Astrocyte of the spinal cord (primary cell): Measurements from ENCODE around the gene ULK4.
"Not testable (repeated sequence)": the region's sequence is repeated elsewhere in the genome, so short reads cannot be mapped to it uniquely, and the experiment has no call there.

ENCODE experiments used
- DNase-seq: peaks from one replicate; pipeline ENCODE4 v3.0.0; 2011; ENCODE audit warnings: low read depth, low spot score
- H3K4me3 ChIP-seq: 2 replicates; pipeline ENCODE4 v1.5.1; 2011; ENCODE audit warnings: low read depth, mild to moderate bottlenecking, low read length, moderate library complexity
- in situ Hi-C: cut with HindIII; loops from 2 replicates; pipeline ENCODE4 v1.10.0; 2017; ENCODE audit warnings: low sequenced_read_pairs
- TF ChIP-seq, protein P1 (sequence below): IDR thresholded peaks from 2 replicates; pipeline ENCODE4 v1.5.1; 2012; ENCODE audit warnings: low read depth, mild to moderate bottlenecking, low read length, inconsistent platforms

The ULK4 gene

DNA sequence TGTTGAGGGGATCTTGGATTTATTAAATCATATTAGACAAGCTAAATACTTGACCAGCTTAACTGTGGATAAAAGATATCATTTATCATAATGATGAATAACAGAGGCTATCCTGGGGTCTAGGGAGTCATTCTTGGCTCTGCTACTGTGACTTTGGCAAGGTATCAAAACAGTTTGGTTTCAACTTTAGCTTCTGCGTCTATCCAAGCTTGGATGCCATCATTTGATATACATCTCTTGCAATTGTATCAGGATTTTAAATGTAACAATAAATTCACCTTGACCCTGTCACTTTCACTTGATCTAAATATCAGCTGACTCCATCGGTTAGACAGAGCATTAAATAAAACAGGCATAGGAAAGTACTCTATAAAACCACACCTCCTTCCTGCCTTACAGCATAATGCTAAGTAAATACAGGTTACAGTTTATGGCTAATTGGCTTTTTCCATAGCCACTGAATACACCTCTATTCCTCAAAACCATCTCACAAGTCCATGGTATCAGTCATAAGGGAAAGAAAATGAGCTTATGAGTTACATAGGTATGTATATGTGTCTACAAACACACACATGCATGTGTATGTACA lies 499.7 kb downstream of the ULK4 start:
- in situ Hi-C loops, result no loop called here
- H3K4me3 ChIP-seq, result no peak overlapping the region
- DNase-seq, result no peak
- TF ChIP-seq, protein P1, sequence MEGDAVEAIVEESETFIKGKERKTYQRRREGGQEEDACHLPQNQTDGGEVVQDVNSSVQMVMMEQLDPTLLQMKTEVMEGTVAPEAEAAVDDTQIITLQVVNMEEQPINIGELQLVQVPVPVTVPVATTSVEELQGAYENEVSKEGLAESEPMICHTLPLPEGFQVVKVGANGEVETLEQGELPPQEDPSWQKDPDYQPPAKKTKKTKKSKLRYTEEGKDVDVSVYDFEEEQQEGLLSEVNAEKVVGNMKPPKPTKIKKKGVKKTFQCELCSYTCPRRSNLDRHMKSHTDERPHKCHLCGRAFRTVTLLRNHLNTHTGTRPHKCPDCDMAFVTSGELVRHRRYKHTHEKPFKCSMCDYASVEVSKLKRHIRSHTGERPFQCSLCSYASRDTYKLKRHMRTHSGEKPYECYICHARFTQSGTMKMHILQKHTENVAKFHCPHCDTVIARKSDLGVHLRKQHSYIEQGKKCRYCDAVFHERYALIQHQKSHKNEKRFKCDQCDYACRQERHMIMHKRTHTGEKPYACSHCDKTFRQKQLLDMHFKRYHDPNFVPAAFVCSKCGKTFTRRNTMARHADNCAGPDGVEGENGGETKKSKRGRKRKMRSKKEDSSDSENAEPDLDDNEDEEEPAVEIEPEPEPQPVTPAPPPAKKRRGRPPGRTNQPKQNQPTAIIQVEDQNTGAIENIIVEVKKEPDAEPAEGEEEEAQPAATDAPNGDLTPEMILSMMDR, result no peak

DNA sequence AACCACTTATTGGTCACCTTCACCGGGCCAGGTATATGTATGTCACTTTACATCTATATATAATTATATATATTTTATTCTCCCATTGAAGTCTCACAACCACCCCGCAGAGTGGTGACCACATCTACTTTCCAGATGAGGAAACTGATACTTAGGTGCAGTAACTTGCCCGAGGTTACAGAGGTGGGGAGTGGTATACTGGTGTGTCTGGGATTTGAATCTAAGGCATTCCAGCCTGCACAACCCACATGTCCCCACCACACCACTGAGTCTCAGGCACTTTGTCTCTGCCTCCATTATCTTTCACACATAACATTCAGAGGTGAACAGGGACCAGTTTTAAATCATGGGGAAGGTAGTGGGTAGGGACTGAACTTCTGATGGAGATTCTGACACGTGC lies 501.2 kb downstream of the ULK4 start:
- in situ Hi-C loops, result no loop called here
- no peak overlapping the region for H3K4me3 ChIP-seq
- TF ChIP-seq, protein P1, result no peak
- DNase-seq, result no peak

DNA sequence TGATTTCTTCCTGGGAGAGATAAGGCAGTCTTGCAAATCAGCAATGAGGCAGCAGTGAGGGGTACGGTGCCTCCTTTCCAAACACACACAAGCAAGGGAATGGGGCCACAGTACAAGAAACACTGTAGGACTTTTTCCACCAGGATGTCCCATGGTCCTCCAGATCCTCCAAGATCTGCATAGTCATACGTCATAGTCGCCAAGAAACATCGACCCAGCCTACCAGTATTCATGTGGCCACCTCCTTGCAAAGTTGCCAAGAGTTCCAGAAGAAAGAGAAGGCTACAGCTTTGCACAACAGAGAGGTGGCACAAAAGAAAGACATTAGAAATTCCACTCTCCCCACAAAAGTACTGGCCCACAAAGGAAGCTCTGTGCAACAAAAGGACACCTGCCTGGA lies 504.7 kb downstream of the ULK4 start:
- in situ Hi-C loops, result no loop called here
- TF ChIP-seq, protein P1, result no peak
- H3K4me3 ChIP-seq, result no peak overlapping the region
- DNase-seq, result no peak

DNA sequence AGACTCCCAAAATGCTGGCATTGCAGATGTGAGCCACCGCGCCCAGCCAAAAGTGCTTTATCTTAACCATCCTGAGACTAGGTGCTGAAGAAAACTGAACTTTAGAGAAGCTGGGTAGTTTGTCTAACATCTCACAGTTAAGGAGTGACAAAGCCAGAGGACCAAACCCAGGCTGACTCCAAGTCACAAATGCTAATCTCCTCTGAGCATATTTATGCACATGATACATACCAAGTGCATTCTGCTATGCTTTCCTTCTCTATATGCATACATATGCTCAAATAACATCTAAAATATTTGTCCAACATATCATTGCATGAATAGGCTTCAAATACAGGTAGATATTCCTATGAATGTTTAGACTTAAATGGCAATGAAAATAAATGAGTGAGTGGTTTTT lies 505.7 kb downstream of the ULK4 start:
- in situ Hi-C loops, result no loop called here
- DNase-seq, result no peak
- H3K4me3 ChIP-seq, result no peak overlapping the region
- TF ChIP-seq, protein P1, result no peak

DNA sequence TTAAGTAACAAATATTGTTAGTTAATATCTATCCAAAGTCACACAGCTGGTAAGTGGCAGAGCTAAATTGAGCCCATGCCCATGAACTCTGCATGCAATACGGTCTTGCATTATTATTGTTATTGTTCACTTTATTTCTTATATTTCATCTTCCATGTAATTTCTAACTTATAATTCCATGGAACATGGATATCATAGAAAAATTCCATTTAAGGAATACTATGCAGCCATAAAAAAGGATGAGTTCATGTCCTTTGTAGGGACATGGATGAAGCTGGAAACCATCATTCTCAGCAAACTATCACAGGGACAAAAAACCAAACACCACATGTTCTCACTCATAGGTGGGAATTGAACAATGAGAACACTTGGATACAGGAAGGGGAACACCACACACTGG lies 508.3 kb downstream of the ULK4 start:
- DNase-seq, H3K4me3 ChIP-seq, in situ Hi-C loops: not testable (repeated sequence)

DNA sequence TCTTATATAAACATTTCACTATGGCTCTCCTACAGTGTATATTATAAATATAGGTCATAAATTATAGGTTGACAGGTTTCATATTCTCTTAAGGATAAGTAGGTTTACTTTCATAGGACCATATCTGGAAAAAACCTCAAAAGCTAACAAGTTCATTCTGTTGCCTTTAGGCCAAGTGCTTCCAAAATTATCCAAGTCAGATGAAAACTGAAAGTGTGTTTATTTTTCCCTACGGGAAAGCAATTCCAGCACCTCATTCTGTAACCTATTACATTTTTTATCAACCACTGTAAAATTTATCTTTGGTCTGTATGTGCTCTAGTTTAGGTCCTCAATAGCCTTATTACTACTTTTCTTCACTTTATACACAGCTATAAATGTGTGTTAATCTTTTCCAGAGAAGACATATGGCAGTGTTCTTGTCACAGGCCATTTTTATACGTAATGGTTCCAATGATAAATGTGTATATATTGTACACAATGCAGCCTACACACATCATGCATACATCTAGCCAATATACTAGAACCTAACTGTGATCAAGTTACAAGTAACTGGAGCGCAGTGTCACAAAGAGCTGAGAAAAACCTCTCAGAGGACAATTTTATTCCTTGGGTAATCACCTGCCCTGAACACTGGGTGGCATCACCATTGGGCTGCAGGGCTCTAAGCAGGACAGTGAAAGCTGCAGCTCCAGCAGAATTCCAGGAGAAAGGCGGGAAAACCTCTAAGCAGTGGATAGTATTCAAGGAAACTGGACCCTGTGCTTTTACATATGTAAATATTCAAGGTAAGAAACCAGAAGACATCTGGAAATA lies 511.3 kb downstream of the ULK4 start:
- TF ChIP-seq, protein P1, result no peak
- no peak for DNase-seq
- in situ Hi-C loops, result no loop called here
- H3K4me3 ChIP-seq, result no peak overlapping the region

DNA sequence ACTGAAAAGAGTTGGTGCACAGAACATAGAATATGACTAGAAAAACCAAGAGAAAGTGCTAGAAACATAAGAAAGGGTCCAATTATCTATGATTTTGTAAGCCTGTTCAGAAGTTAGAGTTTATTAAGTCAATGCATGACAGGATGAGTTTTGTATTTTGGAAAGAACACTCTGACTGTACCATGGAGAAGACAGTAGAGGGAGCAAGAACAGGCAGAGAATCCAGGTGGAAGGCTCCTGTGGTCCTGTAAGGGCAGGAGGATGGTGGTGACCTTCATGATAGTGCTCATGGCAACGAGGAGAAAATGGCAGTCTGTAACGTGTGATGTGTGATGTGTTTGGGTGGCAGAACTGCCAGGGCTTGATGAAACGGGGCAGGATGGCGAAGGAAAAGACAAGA lies 513.5 kb downstream of the ULK4 start:
- TF ChIP-seq, protein P1, result no peak
- in situ Hi-C loops, result no loop called here

More for the DNA sequence above, 513.5 kb downstream of the ULK4 start:
- H3K4me3 ChIP-seq, result no peak overlapping the region
- no peak for DNase-seq
